Skeletal muscle satellite cell (primary cell): Measurements from ENCODE around the gene DPYD.

Experiments used
- H3K27me3 ChIP-seq: 2 replicates; pipeline ENCODE4 v1.7.0; 2013; ENCODE audit warnings: low read length; ENCODE audit not compliant: control insufficient read depth, insufficient read depth
- H3K36me3 ChIP-seq: 2 replicates; pipeline ENCODE4 v1.7.0; 2013; ENCODE audit warnings: mild to moderate bottlenecking, control low read depth, low read length; ENCODE audit not compliant: insufficient read depth
- H3K4me1 ChIP-seq: 2 replicates; pipeline ENCODE4 v1.7.0; 2013; ENCODE audit warnings: low read length; ENCODE audit not compliant: control insufficient read depth, insufficient read depth
- H3K4me2 ChIP-seq: 2 replicates; pipeline ENCODE4 v1.7.0; 2013; ENCODE audit warnings: mild to moderate bottlenecking, low read length
- H3K4me3 ChIP-seq: 2 replicates; pipeline ENCODE4 v1.7.0; 2013; ENCODE audit warnings: low read length
- H3K9ac ChIP-seq: 2 replicates; pipeline ENCODE4 v1.7.0; 2013; ENCODE audit warnings: mild to moderate bottlenecking, low read depth, low read length, moderate library complexity
- H3K9me3 ChIP-seq: replicated peaks from 2 replicates; pipeline ENCODE4 v1.7.0; 2013; ENCODE audit warnings: mild to moderate bottlenecking, control low read depth, low read length

DPYD gene

DNA sequence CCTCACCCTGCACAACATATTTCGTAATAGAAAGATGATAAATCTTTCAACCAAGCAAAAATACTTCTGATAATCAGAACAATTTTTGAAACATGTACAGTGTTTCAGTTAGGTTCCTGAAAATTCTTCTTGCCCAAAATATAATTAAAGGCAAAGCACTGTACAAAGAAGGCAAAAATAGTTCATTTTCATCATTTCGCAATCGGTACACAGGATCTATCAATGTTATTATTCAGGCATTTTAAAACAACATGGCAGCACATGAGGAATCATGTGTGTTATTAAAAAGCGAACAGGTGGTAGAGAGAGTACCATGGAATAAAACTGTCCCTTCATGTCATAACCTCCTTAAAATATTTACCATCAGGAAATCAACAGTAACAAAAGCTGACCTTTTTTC is 356.9 kb downstream of the DPYD start:
- no peak overlapping the region for H3K4me2 ChIP-seq
- H3K4me1 ChIP-seq = no peaks in the 10 kb centered on the region
- no peak overlapping the region for H3K4me3 ChIP-seq
- H3K36me3 ChIP-seq = no peaks in the 10 kb centered on the region
- no peak overlapping the region for H3K9ac ChIP-seq
- no peaks in the 10 kb centered on the region for H3K27me3 ChIP-seq
- no peaks in the 10 kb centered on the region for H3K9me3 ChIP-seq

DNA sequence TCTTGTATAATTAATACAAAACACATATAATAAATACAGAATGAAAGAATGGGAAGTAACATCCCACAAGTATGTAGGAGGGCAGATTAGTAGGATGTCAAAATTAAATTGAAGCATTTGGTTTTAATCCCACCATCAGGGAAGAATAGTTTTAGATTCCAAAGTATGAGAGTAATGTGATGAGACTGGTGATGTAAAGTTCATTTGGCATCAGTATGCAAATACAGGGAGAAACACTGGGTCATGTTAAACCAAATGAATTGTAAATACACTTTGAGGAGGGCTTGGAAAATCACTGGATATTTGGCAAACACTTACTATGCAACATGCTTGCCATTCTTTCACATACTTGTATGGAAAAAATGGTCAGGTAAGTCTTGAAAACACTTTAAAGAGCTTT is 358.8 kb downstream of the DPYD start:
- no peak overlapping the region for H3K9ac ChIP-seq
- no peaks in the 10 kb centered on the region for H3K27me3 ChIP-seq
- no peak overlapping the region for H3K4me3 ChIP-seq
- H3K9me3 ChIP-seq = no peaks in the 10 kb centered on the region
- no peaks in the 10 kb centered on the region for H3K36me3 ChIP-seq
- no peak overlapping the region for H3K4me2 ChIP-seq
- no peaks in the 10 kb centered on the region for H3K4me1 ChIP-seq

DNA sequence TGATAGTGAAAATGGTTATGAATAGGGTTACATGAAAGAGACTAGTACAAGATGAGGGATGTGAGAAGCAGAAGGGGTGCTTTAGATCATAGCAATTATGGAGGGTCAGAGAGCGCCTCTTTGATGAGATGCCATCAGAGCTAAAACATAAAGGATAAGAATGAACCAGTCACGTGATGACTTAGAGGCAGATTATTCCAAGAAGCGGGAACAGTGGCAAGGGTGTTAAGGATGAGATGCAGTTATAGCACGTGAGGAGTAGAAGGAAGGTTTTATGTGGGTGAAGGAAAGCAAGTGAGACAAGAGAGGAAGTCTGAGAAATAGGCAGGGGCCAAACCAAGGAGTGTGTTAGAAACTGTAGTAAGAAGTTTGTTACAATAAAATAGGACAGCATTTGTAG is 360.1 kb downstream of the DPYD start:
- Histone ChIP-seq H3K9ac (no peak overlapping the region), H3K27me3 (no peaks in the 10 kb centered on the region), H3K9me3 (no peaks in the 10 kb centered on the region), H3K4me3 (no peak overlapping the region), H3K4me1 (no peaks in the 10 kb centered on the region), H3K36me3 (no peaks in the 10 kb centered on the region), H3K4me2 (no peak overlapping the region)

DNA sequence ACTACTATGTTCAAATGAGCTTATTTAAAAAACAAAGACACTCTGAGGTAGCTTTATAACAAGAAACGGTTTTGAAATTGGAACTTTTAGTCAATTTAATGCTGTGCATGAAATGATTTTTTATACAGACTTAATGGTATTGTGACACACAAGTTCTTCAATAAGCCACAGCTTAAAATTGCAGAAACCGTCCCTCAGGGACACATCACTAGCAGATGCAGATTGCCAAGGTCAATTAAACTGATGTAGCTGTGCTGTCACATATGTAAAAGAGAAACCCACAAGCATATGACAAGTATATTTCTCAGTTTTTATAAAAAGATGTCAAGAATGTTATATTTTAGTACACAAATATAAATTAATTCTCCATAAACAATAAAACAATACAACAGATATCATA is 366.9 kb downstream of the DPYD start:
- Histone ChIP-seq H3K36me3 (no peaks in the 10 kb centered on the region), H3K27me3 (no peaks in the 10 kb centered on the region), H3K9ac (no peak overlapping the region), H3K4me2 (no peak overlapping the region), H3K4me1 (no peaks in the 10 kb centered on the region), H3K4me3 (no peak overlapping the region), H3K9me3 (no peaks in the 10 kb centered on the region)

DNA sequence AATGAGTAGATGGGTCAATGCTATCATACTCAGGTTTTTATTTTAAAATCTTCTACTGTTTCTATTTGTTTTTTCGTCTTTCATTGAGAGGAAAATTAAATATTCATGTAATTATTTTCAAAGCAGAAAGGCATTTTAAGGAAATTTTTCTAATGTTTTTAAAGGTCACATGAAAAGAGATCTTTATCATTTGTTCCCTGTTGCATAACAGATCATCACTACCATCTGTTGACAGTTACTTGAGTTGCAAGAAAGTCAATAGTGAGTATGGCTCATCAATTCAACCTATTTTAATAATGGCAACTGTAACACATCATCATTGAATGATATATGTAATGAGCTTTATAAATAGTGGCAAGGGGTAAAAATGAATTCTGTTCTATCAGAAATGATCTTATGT is 369.7 kb downstream of the DPYD start:
- Histone ChIP-seq H3K4me1 (no peaks in the 10 kb centered on the region), H3K9ac (no peak overlapping the region), H3K4me2 (no peak overlapping the region), H3K9me3 (no peaks in the 10 kb centered on the region), H3K36me3 (no peaks in the 10 kb centered on the region), H3K27me3 (no peaks in the 10 kb centered on the region), H3K4me3 (no peak overlapping the region)

DNA sequence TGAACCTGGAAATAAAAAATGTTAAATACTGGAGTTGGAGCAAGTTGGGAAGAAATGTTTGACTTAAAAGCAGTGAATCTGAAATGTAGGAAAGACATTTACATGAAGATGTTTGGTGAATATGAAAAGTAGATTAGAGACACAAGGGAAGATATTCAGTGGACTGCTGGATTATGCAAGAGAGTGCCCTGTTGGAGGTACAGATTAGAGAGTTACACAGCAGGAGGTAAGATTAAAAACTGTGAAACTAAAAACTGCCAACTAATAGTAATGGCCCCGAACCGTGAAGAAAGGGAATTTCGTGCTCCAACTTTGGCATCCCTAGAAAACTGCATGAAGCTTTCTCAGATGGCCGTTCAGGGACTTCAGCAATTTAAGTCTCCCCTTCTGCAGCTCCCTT is 375.4 kb downstream of the DPYD start:
- Histone ChIP-seq H3K9me3 (no peaks in the 10 kb centered on the region), H3K27me3 (no peaks in the 10 kb centered on the region), H3K36me3 (no peaks in the 10 kb centered on the region), H3K9ac (no peak overlapping the region), H3K4me3 (no peak overlapping the region), H3K4me1 (no peaks in the 10 kb centered on the region), H3K4me2 (no peak overlapping the region)

DNA sequence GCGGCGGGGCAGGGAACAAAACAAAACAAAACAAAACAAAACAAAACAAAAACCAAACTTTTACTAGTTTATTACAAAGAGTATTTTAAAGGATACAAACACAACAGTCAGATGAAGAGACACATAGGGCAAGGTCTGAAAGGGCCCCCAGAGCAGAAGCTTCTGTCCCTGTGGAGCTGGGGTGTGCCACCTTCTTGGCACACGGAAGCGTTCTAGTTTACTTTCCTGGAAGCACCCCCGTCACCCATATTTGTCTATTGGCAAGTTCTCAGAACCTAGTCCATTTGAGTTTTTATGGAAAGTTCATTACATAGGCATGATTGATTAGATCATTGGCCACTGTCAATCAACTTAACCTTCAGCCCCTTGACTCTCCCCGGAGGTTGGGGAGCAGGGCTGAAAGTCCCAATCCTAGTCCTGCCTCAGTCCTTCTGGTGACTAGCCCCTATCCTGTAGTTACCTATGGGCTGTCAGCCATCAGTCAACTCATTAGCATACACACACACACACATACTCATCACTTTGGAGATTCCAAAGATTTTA is 380.4 kb downstream of the DPYD start:
- Histone ChIP-seq H3K36me3 (no peaks in the 10 kb centered on the region), H3K9ac (no peak overlapping the region), H3K4me3 (no peak overlapping the region), H3K27me3 (no peaks in the 10 kb centered on the region), H3K9me3 (no peaks in the 10 kb centered on the region), H3K4me2 (no peak overlapping the region), H3K4me1 (no peaks in the 10 kb centered on the region)

DNA sequence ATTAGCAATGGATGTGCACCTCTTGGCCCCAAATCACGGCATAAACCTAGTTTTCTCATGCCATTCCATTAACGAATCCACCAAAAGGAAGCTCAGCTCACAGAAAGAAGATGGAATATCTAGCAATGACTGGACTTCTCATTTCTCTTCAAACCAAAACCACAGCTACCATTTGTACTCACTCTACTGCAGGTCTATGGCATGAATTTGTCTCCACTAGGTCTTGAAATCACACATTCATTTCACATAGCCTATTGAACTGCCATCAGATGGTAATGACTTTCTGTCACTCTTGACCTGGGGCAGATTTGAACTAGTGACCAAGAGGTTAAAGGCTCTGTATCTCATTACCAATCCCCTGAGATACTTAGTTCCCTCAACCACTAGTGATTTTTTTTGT is 382.7 kb downstream of the DPYD start:
- no peaks in the 10 kb centered on the region for H3K36me3 ChIP-seq
- no peak overlapping the region for H3K4me3 ChIP-seq
- H3K9ac ChIP-seq = no peak overlapping the region
- H3K4me2 ChIP-seq = no peak overlapping the region
- H3K27me3 ChIP-seq = no peaks in the 10 kb centered on the region
- H3K9me3 ChIP-seq = no peaks in the 10 kb centered on the region
- no peaks in the 10 kb centered on the region for H3K4me1 ChIP-seq

DNA sequence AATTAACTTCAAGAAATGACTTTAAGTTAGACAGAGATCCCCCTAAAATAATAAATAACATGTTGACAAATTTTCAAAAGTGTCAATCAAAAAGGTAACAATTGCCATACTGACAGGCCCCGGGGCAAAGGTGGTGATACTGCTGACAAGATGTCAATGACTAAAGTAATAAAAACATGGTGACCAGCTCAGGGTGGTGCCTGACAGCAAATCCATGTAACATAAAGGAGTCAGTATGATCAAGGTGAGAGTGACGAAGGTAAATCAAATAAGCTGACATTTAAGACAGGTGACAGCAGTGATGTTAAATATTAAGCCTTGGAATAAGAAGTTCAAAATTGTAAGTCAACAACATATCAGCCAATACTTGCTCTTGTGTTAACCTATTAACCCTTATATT is 387.5 kb downstream of the DPYD start:
- Histone ChIP-seq H3K9ac (no peak overlapping the region), H3K36me3 (no peaks in the 10 kb centered on the region), H3K27me3 (no peaks in the 10 kb centered on the region), H3K4me3 (no peak overlapping the region), H3K4me1 (no peaks in the 10 kb centered on the region), H3K4me2 (no peak overlapping the region), H3K9me3 (no peaks in the 10 kb centered on the region)

DNA sequence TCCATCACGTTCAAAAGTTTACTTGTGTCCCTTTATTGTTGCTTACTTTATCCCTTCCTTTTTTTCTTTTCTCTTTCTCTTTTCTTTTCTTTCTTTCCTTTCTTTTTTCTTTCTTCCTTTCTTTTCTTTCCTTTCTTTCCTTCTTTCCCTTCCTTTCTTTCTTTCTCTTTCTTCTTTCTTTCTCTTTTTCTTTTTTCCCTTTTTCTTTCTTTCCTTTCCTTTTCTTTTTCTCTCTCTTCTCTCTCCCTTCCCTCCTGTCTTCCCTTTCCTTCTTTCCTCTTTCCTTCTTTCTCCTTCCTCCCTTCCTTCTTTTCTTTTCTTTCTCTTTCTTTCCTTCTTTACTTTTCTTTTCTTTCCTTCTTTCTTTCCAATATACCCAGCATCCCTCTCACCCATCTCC is 391.2 kb downstream of the DPYD start:
- H3K4me1 ChIP-seq = no peaks in the 10 kb centered on the region
- no peak overlapping the region for H3K4me2 ChIP-seq
- H3K27me3 ChIP-seq = no peaks in the 10 kb centered on the region
- no peak overlapping the region for H3K4me3 ChIP-seq
- H3K9me3 ChIP-seq = no peaks in the 10 kb centered on the region
- no peaks in the 10 kb centered on the region for H3K36me3 ChIP-seq
- H3K9ac ChIP-seq = no peak overlapping the region

DNA sequence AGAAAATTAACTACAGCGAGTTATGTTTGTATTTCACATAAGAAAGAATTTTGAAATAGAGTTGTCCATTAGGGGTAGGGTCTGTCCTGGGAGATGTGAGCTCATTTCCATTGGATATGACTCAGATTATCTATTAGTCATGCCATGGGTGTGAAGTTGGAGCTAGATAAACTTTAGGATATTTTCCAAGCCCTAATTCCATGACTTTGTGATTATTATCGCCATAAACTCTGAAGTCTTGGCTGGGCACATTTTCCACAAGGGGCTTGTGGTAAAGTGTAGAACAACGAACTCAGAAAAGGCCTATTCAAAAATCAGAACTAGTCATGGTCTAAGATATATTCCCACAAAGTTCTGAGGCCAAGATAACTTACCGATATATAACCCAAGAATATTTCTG is 396.6 kb downstream of the DPYD start:
- Histone ChIP-seq H3K4me3 (no peak overlapping the region), H3K27me3 (no peaks in the 10 kb centered on the region), H3K9me3 (no peaks in the 10 kb centered on the region), H3K9ac (no peak overlapping the region), H3K36me3 (no peaks in the 10 kb centered on the region), H3K4me1 (peaks cover 3% of the 10 kb centered on the region), H3K4me2 (no peak overlapping the region)

DNA sequence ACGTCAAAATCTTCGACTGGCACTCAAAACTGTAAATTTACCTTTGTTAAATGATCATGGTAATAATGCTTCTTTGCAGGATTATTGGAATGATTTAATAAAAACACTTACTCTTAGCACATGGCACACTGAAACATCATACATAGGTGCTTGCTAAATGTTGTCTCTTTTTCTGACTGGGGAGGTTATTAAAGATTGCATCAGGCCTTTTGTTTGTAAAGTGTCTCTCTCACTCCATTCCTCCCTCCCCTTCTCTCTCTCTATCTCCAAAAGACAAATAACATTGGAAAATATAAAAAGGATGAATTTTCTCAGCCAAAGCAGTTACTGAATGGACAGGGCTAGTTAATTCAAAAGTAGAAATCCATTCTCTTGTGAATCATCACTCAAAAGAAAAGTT is 404.2 kb downstream of the DPYD start:
- Histone ChIP-seq H3K27me3 (no peaks in the 10 kb centered on the region), H3K36me3 (no peaks in the 10 kb centered on the region), H3K4me1 (no peaks in the 10 kb centered on the region), H3K9ac (no peak overlapping the region), H3K4me3 (no peak overlapping the region), H3K4me2 (no peak overlapping the region), H3K9me3 (no peaks in the 10 kb centered on the region)
